Endothelial cell of umbilical vein (primary cell): ENCODE data around the gene NFKB2. TPM values are rescaled to one million over a fixed set of nuclear protein-coding genes. Genes with fewer than 3 reads are reported as not detected.
A peak's percentile ranks its signal among the peaks of the same experiment; 100 is the strongest.

ENCODE experiments used
- BruUV-seq: library from RNA; stranded (reverse); fragments of 400-500 nt; replicated peaks from 2 replicates; lab custom pipeline; 2021; lab: Mats Ljungman, UMichigan
- CTCF ChIA-PET: fragments of 300-600, 350-600 bp; sonication (Branson Sonifier 250); formaldehyde crosslinking; loops from one replicate; lab custom pipeline; 2021; ENCODE audit warnings: antibody characterized with exemption, inconsistent platforms; lab: Charles Lee
- POLR2A ChIA-PET: fragments of 300-600, 350-600 bp; sonication (Branson Sonifier 250); formaldehyde crosslinking; loops from one replicate; lab custom pipeline; 2021; ENCODE audit warnings: antibody characterized with exemption, inconsistent platforms; lab: Charles Lee
- DNase-seq: peaks from one replicate; pipeline ENCODE4 v3.0.0-alpha.2; 2011; ENCODE audit warnings: low read depth, low spot score
- FAIRE-seq: peaks from 2 replicates; lab custom pipeline; 2011; peaks lifted over from hg19 to GRCh38; lab: Jason Lieb, UNC
- H2AFZ ChIP-seq: 2 replicates; pipeline ENCODE4 v1.6.0; 2012; ENCODE audit warnings: low read depth, low read length, control low read depth, inconsistent platforms
- H3K27ac ChIP-seq: 2 replicates; pipeline ENCODE4 v1.5.1; 2011; ENCODE audit warnings: low read depth, mild to moderate bottlenecking, control low read depth, low read length, moderate library complexity; ENCODE audit not compliant: insufficient read depth
- H3K27me3 ChIP-seq, 2 experiments: 2 replicates each; pipeline versions ENCODE4 v1.6.0 to v1.6.1; 2011; ENCODE audit warnings: low read length in 2 of 2, mixed read lengths in 1 of 2; ENCODE audit not compliant: control insufficient read depth in 2 of 2, insufficient read depth in 2 of 2
- H3K36me3 ChIP-seq, 2 experiments: 2 replicates in 1 of 2; 3 replicates in 1 of 2; pipeline ENCODE4 v1.5.1; 2011; ENCODE audit warnings: low read length in 2 of 2, mild to moderate bottlenecking in 1 of 2, moderate library complexity in 1 of 2; ENCODE audit not compliant: control insufficient read depth in 2 of 2, insufficient read depth in 2 of 2; ENCODE audit errors: extremely low read depth in 1 of 2
- H3K4me1 ChIP-seq: 3 replicates; pipeline ENCODE4 v1.5.1; 2011; ENCODE audit warnings: mild to moderate bottlenecking, low read length; ENCODE audit not compliant: control insufficient read depth, insufficient read depth; ENCODE audit errors: extremely low read depth
- H3K4me2 ChIP-seq: 2 replicates; pipeline ENCODE4 v1.6.1; 2011; ENCODE audit warnings: low read length, control low read depth, mixed read lengths; ENCODE audit not compliant: insufficient read depth
- H3K4me3 ChIP-seq, 3 experiments: fragments of 200-600 bp in 1 of 3; sonication (generic), shearing (Covaris generic) in 1 of 3; replicated peaks in 1 of 3; 2 replicates each; pipeline ENCODE4 v1.5.1; 2011 to 2016; ENCODE audit warnings: control low read depth in 3 of 3, low read length in 3 of 3, mild to moderate bottlenecking in 2 of 3, inconsistent platforms in 1 of 3, low read depth in 1 of 3, moderate library complexity in 1 of 3; ENCODE audit not compliant: insufficient read depth in 1 of 3
- H3K79me2 ChIP-seq: 2 replicates; pipeline ENCODE4 v1.6.0; 2012; ENCODE audit warnings: low read length, inconsistent platforms; ENCODE audit not compliant: control insufficient read depth, insufficient read depth
- H3K9ac ChIP-seq: replicated peaks from 2 replicates; pipeline ENCODE3; 2011; ENCODE audit warnings: low read length, control low read depth; ENCODE audit not compliant: insufficient read depth; ENCODE audit errors: extremely low read depth
- H3K9me1 ChIP-seq: replicated peaks from 3 replicates; pipeline ENCODE4 v1.6.0; 2011; ENCODE audit warnings: mild to moderate bottlenecking, low read length; ENCODE audit not compliant: control insufficient read depth, insufficient read depth; ENCODE audit errors: extremely low read depth
- H3K9me3 ChIP-seq: replicated peaks from 2 replicates; pipeline ENCODE4 v1.5.1; 2012; ENCODE audit warnings: low read length, inconsistent platforms; ENCODE audit not compliant: control insufficient read depth, insufficient read depth
- H4K20me1 ChIP-seq: replicated peaks from 2 replicates; pipeline ENCODE3; 2011; ENCODE audit warnings: mild to moderate bottlenecking, low read length; ENCODE audit not compliant: control insufficient read depth, insufficient read depth; ENCODE audit errors: extremely low read depth
- CTCF ChIP-seq, 2 donors: IDR thresholded peaks; 1 replicate in 1 of 2; 2 replicates in 1 of 2; pipeline ENCODE4 v1.5.1; 2011; ENCODE audit warnings: low read length in 2 of 2, mild to moderate bottlenecking in 2 of 2, moderate library complexity in 2 of 2, control low read depth in 1 of 2, inconsistent platforms in 1 of 2, low read depth in 1 of 2; ENCODE audit not compliant: insufficient read depth in 1 of 2; ENCODE audit errors: extremely low read depth in 1 of 2
- EZH2 ChIP-seq: IDR thresholded peaks from 2 replicates; pipeline ENCODE4 v1.6.1; 2012; ENCODE audit warnings: borderline replicate concordance, low read depth, mild to moderate bottlenecking, moderate library complexity, low read length, inconsistent platforms; ENCODE audit not compliant: severe bottlenecking
- FOS ChIP-seq: IDR thresholded peaks from 2 replicates; pipeline ENCODE4 v1.6.1; 2011; ENCODE audit warnings: mild to moderate bottlenecking, low read length, moderate library complexity, borderline replicate concordance; ENCODE audit not compliant: insufficient read depth
- GATA2 ChIP-seq: IDR thresholded peaks from 2 replicates; pipeline ENCODE4 v1.7.0; 2011; ENCODE audit warnings: low read depth, mild to moderate bottlenecking, moderate library complexity, mixed read lengths, low read length; ENCODE audit not compliant: insufficient read length, insufficient read depth
- JUN ChIP-seq: IDR thresholded peaks from 2 replicates; pipeline ENCODE4 v1.6.1; 2011; ENCODE audit warnings: borderline replicate concordance, low read depth; ENCODE audit not compliant: insufficient read length, insufficient read depth
- MAX ChIP-seq: IDR thresholded peaks from 2 replicates; pipeline ENCODE4 v1.6.1; 2011; ENCODE audit not compliant: insufficient read depth, insufficient read length
- MYC ChIP-seq: IDR thresholded peaks from one replicate; pipeline ENCODE4 v1.6.1; 2011; ENCODE audit warnings: mild to moderate bottlenecking, low read depth, low read length
- POLR2A ChIP-seq: IDR thresholded peaks from 2 replicates; pipeline ENCODE4 v1.6.1; 2012; ENCODE audit warnings: low read depth, mild to moderate bottlenecking, control low read depth, low read length
- POLR2AphosphoS5 ChIP-seq: IDR thresholded peaks from 2 replicates; pipeline ENCODE4 v1.6.1; 2012; ENCODE audit warnings: low read depth, mild to moderate bottlenecking, control low read depth, low read length, moderate library complexity; ENCODE audit not compliant: insufficient read depth
- dilution Hi-C: fragments of 300-500 bp; cut with MboI; formaldehyde crosslinking; loops from one replicate; pipeline ENCODE4 v1.15.0; 2019; ENCODE audit warnings: low sequenced_read_pairs; ENCODE audit not compliant: extremely low pct_ligation_motif_present
- intact Hi-C: fragments of 100-400 bp; cut with micrococcal nuclease; formaldehyde crosslinking; loops from one replicate; pipeline ENCODE4 v1.10.0; 2022
- microRNA counts: library from miRNA; unstranded; fragments of <30 nt; microRNA quantifications from one replicate; lab custom pipeline; 2016
- microRNA-seq: library from miRNA; unstranded; fragments of <30 nt; microRNA quantifications from one replicate; pipeline ENCODE4 v1.2.0, GENCODE V29; 2021; ENCODE audit warnings: borderline number of aligned reads, borderline replicate concordance
- polyA plus RNA-seq, 4 experiments: library from polyadenylated mRNA; depleted of rRNA in 3 of 4; stranded (reverse) in 3 of 4; unstranded in 1 of 4; fragments of >200 nt; gene quantifications; 2 replicates each; pipeline versions ENCODE4 v1.2.1 to v1.2.3, GENCODE V29; 2011 to 2012; ENCODE audit warnings: missing spikeins in 1 of 4
- small RNA-seq: library from RNA; depleted of rRNA; stranded (forward); fragments of <200 nt; gene quantifications from one replicate; pipeline ENCODE3, GENCODE V24; 2012; ENCODE audit warnings: low replicate concordance, low read depth; ENCODE audit not compliant: insufficient read depth, insufficient read length
- total RNA-seq: library from RNA; stranded (reverse); gene quantifications from 2 replicates; pipeline ENCODE4 v1.2.3, GENCODE V29; 2021

The NFKB2 gene
- total and polyA plus RNA-seq, 2 donors (not counting 3 experiments of a cell fraction or from before 2014, with no cell fraction given), result 21.0 to 25.6 TPM

- no TSS peak for BruUV-seq
- Histone ChIP-seq H3K36me3 (no peaks in the 10 kb centered on the region), H3K27me3 (no peaks in the 10 kb centered on the region), H3K79me2 (no peaks in the 10 kb centered on the region), H3K4me2 (peak within 1 kb of the TSS; percentile 97), H3K27ac (no peak within 1 kb of the TSS), H3K9me1 (no peaks in the 10 kb centered on the region), H3K9me3 (no peaks in the 10 kb centered on the region), H4K20me1 (no peaks in the 10 kb centered on the region), H3K4me1 (peaks cover 3% of the 10 kb centered on the region), H2AFZ (peak within 1 kb of the TSS; percentile 98), H3K4me3 (peak within 1 kb of the TSS; percentile 61 to 81 (median 69)), H3K9ac (peak within 1 kb of the TSS; percentile 64)
- FAIRE-seq (no peak), DNase-seq (no peak)
- ChIA-PET CTCF (interaction anchor here (1.1 to 2.9 kb wide), 6 partner anchors 10 to 282 kb away, joined by 4 to 17 read pairs (median 6); partner anchors contain the start of gene CUEDC2), POLR2A (no interaction called here)
- dilution Hi-C loops, result no loop called here
- TF ChIP-seq FOS, result no peak
- no peak for TF ChIP-seq GATA2
- no peak for TF ChIP-seq MYC
- TF ChIP-seq POLR2A, result no peak
- TF ChIP-seq MAX, result no peak
- TF ChIP-seq CTCF (IDR thresholded peaks at IDR 0.05; ENCODE audit: extremely low read depth in 1 of 2, insufficient read depth in 1 of 2, low read depth in 1 of 2, low read length in 2 of 2), result no peak
- TF ChIP-seq JUN, result no peak
- no peak for TF ChIP-seq EZH2
- TF ChIP-seq POLR2AphosphoS5, result no peak
- intact Hi-C loops, result no loop called here
Measured at GRCh38 chr10:102451105-102451969, 55.8 kb downstream of the NFKB2 start, which contains the start of gene C10orf95. Gene C10orf95, minus strand, starts transcription at chr10:102451543. Its CDS starts 450 bp downstream, at chr10:102451093.

MicroRNA genes within 50 kb of the gene (microRNA counts, 767-probe panel; counts per million panel counts)
- microRNA hsa-miR-146b-3p (lab: Ali Mortazavi, UCI) (723 counts per million, percentile 96 among the panel's probes with 10 or more counts), microRNA hsa-miR-146b-5p (lab: Ali Mortazavi, UCI) (723 counts per million, percentile 96 among the panel's probes with 10 or more counts)

Small RNA genes lying within 50 kb of the gene (microRNA-seq; reads per million reads assigned to microRNA genes)
- gene MIR146B, result 11.9 reads per million, percentile 27 among the genes with 10 or more reads in this experiment

Small RNA genes lying within 50 kb of the gene (small RNA-seq; reads per million reads assigned to genes)
- 1.1 reads per million for gene MIR146B

Other genes with a start within 250 kb of the NFKB2 start
- gene NOLC1, start 243.3 kb upstream of the NFKB2 start, total RNA-seq, result 68.2 and 73.1 TPM in 2 replicates
- 26.0 and 32.1 TPM in 2 replicates for gene NOLC1, start 243.3 kb upstream of the NFKB2 start, polyA plus RNA-seq
- gene ELOVL3, start 169.4 kb upstream of the NFKB2 start, total RNA-seq, result not detected in 2 replicates
- not detected in 2 replicates for gene ELOVL3, start 169.4 kb upstream of the NFKB2 start, polyA plus RNA-seq
- gene PITX3, start 154.2 kb upstream of the NFKB2 start, total RNA-seq, result not detected in 2 replicates
- not detected in 2 replicates for gene PITX3, start 154.2 kb upstream of the NFKB2 start, polyA plus RNA-seq
- 45.7 and 49.7 TPM in 2 replicates for gene GBF1, start 150.2 kb upstream of the NFKB2 start, total RNA-seq
- 20.3 and 26.0 TPM in 2 replicates for gene GBF1, start 150.2 kb upstream of the NFKB2 start, polyA plus RNA-seq
- 0.18 and 0.40 TPM in 2 replicates for gene PSD, start 23.1 kb downstream of the NFKB2 start, total RNA-seq
- 0.08 and 0.10 TPM in 2 replicates for gene PSD, start 23.1 kb downstream of the NFKB2 start, polyA plus RNA-seq
- 9.9 and 10.7 TPM in 2 replicates for gene FBXL15, start 25.1 kb downstream of the NFKB2 start, total RNA-seq
- gene FBXL15, start 25.1 kb downstream of the NFKB2 start, polyA plus RNA-seq, result 15.3 and 21.6 TPM in 2 replicates
- gene CUEDC2, start 36.9 kb downstream of the NFKB2 start, total RNA-seq, result 61.5 and 62.6 TPM in 2 replicates
- 82.3 and 96.7 TPM in 2 replicates for gene CUEDC2, start 36.9 kb downstream of the NFKB2 start, polyA plus RNA-seq
- not detected in 2 replicates for gene C10orf95, start 55.8 kb downstream of the NFKB2 start, total RNA-seq
- gene C10orf95, start 55.8 kb downstream of the NFKB2 start, polyA plus RNA-seq, result 0.08 TPM in 1 of 2 replicates, not detected in the other
- 151 and 155 TPM in 2 replicates for gene ACTR1A, start 107.0 kb downstream of the NFKB2 start, total RNA-seq
- gene ACTR1A, start 107.0 kb downstream of the NFKB2 start, polyA plus RNA-seq, result 164 and 169 TPM in 2 replicates
- gene SUFU, start 108.3 kb downstream of the NFKB2 start, total RNA-seq, result 14.5 and 16.3 TPM in 2 replicates
- 9.5 and 10.1 TPM in 2 replicates for gene SUFU, start 108.3 kb downstream of the NFKB2 start, polyA plus RNA-seq
- gene TRIM8, start 248.8 kb downstream of the NFKB2 start, total RNA-seq, result 108 and 114 TPM in 2 replicates
- 74.1 and 77.2 TPM in 2 replicates for gene TRIM8, start 248.8 kb downstream of the NFKB2 start, polyA plus RNA-seq